HepG2 (cell line): ENCODE data around the gene CACNA2D3. TPM values are rescaled to one million over a fixed set of nuclear protein-coding genes. Genes with fewer than 3 reads are reported as not detected.

Source experiments
- ATAC-seq: fragments of 200-7000 bp; cut with Tn5 transposase; 3 replicates; pipeline ENCODE4 v1.9.1; 2020; ENCODE audit warnings: mild to moderate bottlenecking, moderate library complexity
- BruUV-seq: library from RNA; stranded (reverse); fragments of 400-500 nt; replicated peaks from 2 replicates; lab custom pipeline; 2021; lab: Mats Ljungman, UMichigan
- CTCF ChIA-PET: fragments of 300-600 bp; formaldehyde crosslinking; extraction: SDS; loops from one replicate; lab custom pipeline; 2021; ENCODE audit warnings: low total read pairs, inconsistent platforms, low intra/inter-chr PET ratio; lab: Yijun Ruan, JAX
- POLR2A ChIA-PET: fragments of 350-600 bp; sonication (Branson Sonifier 250); formaldehyde crosslinking; loops from one replicate; lab custom pipeline; 2020; ENCODE audit warnings: antibody characterized with exemption, inconsistent platforms; lab: Yijun Ruan, JAX
- DNase-seq: peaks from one replicate; pipeline ENCODE4 v3.0.0-alpha.2; 2015; ENCODE audit warnings: low spot score
- FAIRE-seq: peaks from 3 replicates; lab custom pipeline; 2011; peaks lifted over from hg19 to GRCh38; lab: Jason Lieb, UNC
- H2AFZ ChIP-seq: one replicate; pipeline ENCODE4 v1.6.1; 2011; ENCODE audit warnings: low read length, inconsistent platforms
- H3K27ac ChIP-seq: fragments of 300-600 bp; 3 replicates; pipeline ENCODE4 v1.8.0; 2011; ENCODE audit warnings: mixed run types, mild to moderate bottlenecking, mixed read lengths, low read length, inconsistent platforms; ENCODE audit not compliant: insufficient read depth; ENCODE audit errors: extremely low read length
- H3K27me3 ChIP-seq, 2 experiments: fragments of 200-600 bp in 1 of 2; 2 replicates in 1 of 2; 3 replicates in 1 of 2; pipeline versions ENCODE4 v1.6.0 to v1.8.0; 2011; ENCODE audit warnings: low read length in 2 of 2, mild to moderate bottlenecking in 2 of 2, moderate library complexity in 2 of 2, inconsistent platforms in 1 of 2; ENCODE audit not compliant: insufficient read depth in 2 of 2, control insufficient read depth in 1 of 2
- H3K36me3 ChIP-seq, 2 experiments: fragments of 200-600 bp in 1 of 2; replicated peaks in 1 of 2; 2 replicates in 1 of 2; 3 replicates in 1 of 2; pipeline versions ENCODE4 v1.5.1 to v1.8.0; 2011; ENCODE audit warnings: low read length in 2 of 2, inconsistent platforms in 1 of 2; ENCODE audit not compliant: insufficient read depth in 2 of 2, control insufficient read depth in 1 of 2
- H3K4me1 ChIP-seq: 2 replicates; pipeline ENCODE4 v1.5.1; 2012; ENCODE audit warnings: low read length, inconsistent platforms; ENCODE audit not compliant: insufficient read depth
- H3K4me2 ChIP-seq: 2 replicates; pipeline ENCODE4 v1.6.0; 2011; ENCODE audit warnings: low read depth, low read length, inconsistent platforms
- H3K4me3 ChIP-seq, 3 experiments: fragments of 200-600 bp in 1 of 3; sonication (generic), shearing (Covaris generic) in 1 of 3; replicated peaks in 1 of 3; 2 replicates each; pipeline ENCODE4 v1.5.1; 2011 to 2016; ENCODE audit warnings: low read length in 3 of 3, inconsistent platforms in 2 of 3, low read depth in 2 of 3, mild to moderate bottlenecking in 2 of 3, control low read depth in 1 of 3, mixed read lengths in 1 of 3; ENCODE audit not compliant: insufficient read depth in 1 of 3
- H3K79me2 ChIP-seq: one replicate; pipeline ENCODE4 v1.6.1; 2011; ENCODE audit warnings: low read length, inconsistent platforms; ENCODE audit not compliant: insufficient read depth
- H3K9ac ChIP-seq: 2 replicates; pipeline ENCODE4 v1.6.0; 2011; ENCODE audit warnings: mild to moderate bottlenecking, low read depth, low read length, inconsistent platforms; ENCODE audit not compliant: insufficient read depth
- H3K9me3 ChIP-seq: 2 replicates; pipeline ENCODE4 v1.5.1; 2012; ENCODE audit warnings: mild to moderate bottlenecking, low read length
- H4K20me1 ChIP-seq: 2 replicates; pipeline ENCODE4 v1.6.0; 2011; ENCODE audit warnings: inconsistent platforms, mild to moderate bottlenecking, low read length, moderate library complexity; ENCODE audit not compliant: insufficient read depth
- FOXC1 ChIP-seq: sonication (generic); formaldehyde crosslinking; IDR thresholded peaks from 2 replicates; pipeline ENCODE4 v1.8.0; 2022; ENCODE audit warnings: mild to moderate bottlenecking, missing genetic modification reagents, borderline replicate concordance
- ISL2 ChIP-seq: sonication (generic); formaldehyde crosslinking; IDR thresholded peaks from 2 replicates; pipeline ENCODE4 v1.5.0; 2020; ENCODE audit warnings: missing genetic modification reagents
- MAFF ChIP-seq: IDR thresholded peaks from 2 replicates; pipeline ENCODE4 v1.6.1; 2011; ENCODE audit warnings: low read depth, low read length, improper control_type of control experiment
- MAFK ChIP-seq, 2 experiments: IDR thresholded peaks in 1 of 2; conservative IDR thresholded peaks in 1 of 2; 2 replicates each; pipeline ENCODE4 v1.6.1; 2011; ENCODE audit warnings: improper control_type of control experiment in 2 of 2, low read length in 2 of 2
- NCOA2 ChIP-seq: sonication (generic); formaldehyde crosslinking; IDR thresholded peaks from 2 replicates; pipeline ENCODE4 v1.8.0; 2022; ENCODE audit warnings: inconsistent platforms
- SMYD3 ChIP-seq: sonication (generic); formaldehyde crosslinking; IDR thresholded peaks from 2 replicates; pipeline ENCODE4 v1.8.1; 2023; ENCODE audit warnings: mild to moderate bottlenecking, missing genetic modification reagents
- TEAD3 ChIP-seq: optimal IDR thresholded peaks from 2 replicates; pipeline ENCODE3; 2016; ENCODE audit warnings: borderline replicate concordance
- YY1 ChIP-seq: IDR thresholded peaks from 2 replicates; pipeline ENCODE4 v1.6.1; 2011; ENCODE audit warnings: low read length, low read depth, moderate library complexity, mild to moderate bottlenecking; ENCODE audit not compliant: insufficient read depth, insufficient replicate concordance
- WGBS: methylation state at CpG from one replicate; pipeline ENCODE4 v1.1.6; 2017; ENCODE audit warnings: low lambda C conversion rate; 5-methylcytosine and 5-hydroxymethylcytosine counted together
- in situ Hi-C: cut with HindIII; loops from 2 replicates; pipeline ENCODE4 v1.10.0; 2017; ENCODE audit warnings: low pct_unique_long_range_greater_than_20kb; ENCODE audit not compliant: extremely low pct_ligation_motif_present
- intact Hi-C: fragments of 100-400 bp; cut with micrococcal nuclease; formaldehyde crosslinking; loops from one replicate; pipeline ENCODE4 v1.10.0; 2022; ENCODE audit not compliant: unreplicated experiment
- polyA plus RNA-seq, 8 experiments: library from polyadenylated mRNA; depleted of rRNA in 3 of 8; stranded (reverse) in 7 of 8; unstranded in 1 of 8; fragments of >200 nt; fragmentation: Illumina TruSeq in 4 of 8; extraction: Trizol in 4 of 8; gene quantifications; 2 replicates each; pipeline versions ENCODE4 v1.2.1 to v1.2.3, GENCODE V29; 2011 to 2016; ENCODE audit warnings: low read depth in 4 of 8, missing spikeins in 1 of 8, mixed read lengths in 1 of 8; ENCODE audit not compliant: insufficient read depth in 1 of 8
- total RNA-seq, 5 experiments: library from RNA; depleted of rRNA; stranded (reverse); fragments of >200 nt; fragmentation: Illumina TruSeq; extraction: Trizol; gene quantifications; 2 replicates each; pipeline ENCODE4 v1.2.3, GENCODE V29; 2016; ENCODE audit warnings: low read depth in 1 of 5
- TF ChIP-seq, protein P1 (sequence below): sonication (generic); formaldehyde crosslinking; conservative IDR thresholded peaks from 2 replicates; pipeline ENCODE4 v1.4.0; 2020; ENCODE audit warnings: missing genetic modification reagents
- TF ChIP-seq, protein P2 (sequence below), 2 experiments: sonication (generic) in 1 of 2; formaldehyde crosslinking in 1 of 2; IDR thresholded peaks; 2 replicates each; pipeline versions ENCODE4 v1.4.0 to v1.6.1; 2018 to 2020; ENCODE audit warnings: missing genetic modification reagents in 2 of 2, borderline replicate concordance in 1 of 2, low read depth in 1 of 2, mild to moderate bottlenecking in 1 of 2, missing biosample characterization in 1 of 2
- TF ChIP-seq, protein P3 (sequence below): sonication (generic); formaldehyde crosslinking; IDR thresholded peaks from 2 replicates; pipeline ENCODE4 v1.5.1; 2020; ENCODE audit warnings: mild to moderate bottlenecking, missing genetic modification reagents, borderline replicate concordance

CACNA2D3 gene
- total and polyA plus RNA-seq, 2 of the 13 experiments (the other 11 are each of a cell fraction or from before 2014, with no cell fraction given), result not detected

DNA sequence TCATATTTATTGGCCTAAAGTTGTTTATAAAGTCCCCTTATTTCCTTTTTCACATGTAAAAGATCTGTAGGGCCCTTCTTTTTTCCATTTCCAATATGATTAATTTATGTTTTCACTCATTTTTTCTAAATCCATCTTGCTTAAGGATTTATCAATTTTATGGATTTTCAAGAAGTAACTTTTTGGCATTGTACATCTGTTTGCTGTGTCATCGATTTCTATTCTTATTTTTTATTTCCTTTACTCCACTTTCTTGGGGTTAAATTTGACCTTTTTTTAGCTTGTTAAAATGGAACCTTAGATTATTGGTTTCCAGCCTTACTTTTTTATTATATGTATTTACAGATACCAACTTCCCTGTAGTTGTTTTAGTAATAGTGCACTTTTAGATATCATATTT lies 597.6 kb downstream of the CACNA2D3 start:
- FAIRE-seq, result no peak

DNA sequence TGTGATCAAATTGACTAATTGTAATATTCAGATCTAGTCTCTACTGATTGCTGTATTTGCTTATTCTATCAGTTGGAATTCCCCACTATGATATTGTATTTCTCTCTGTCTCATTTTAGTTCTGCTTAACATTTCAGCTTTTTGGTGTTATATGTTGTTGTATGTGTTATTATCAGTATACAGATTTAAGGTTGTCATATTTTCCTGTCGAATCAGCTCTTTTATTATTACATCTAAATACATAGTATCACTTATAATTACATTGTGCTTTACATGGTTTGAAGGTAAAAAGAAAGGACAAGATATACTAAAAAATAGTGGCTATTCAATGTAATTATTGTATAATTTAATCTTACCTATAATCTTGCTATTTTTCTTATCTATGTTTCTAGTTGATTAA lies 598.3 kb downstream of the CACNA2D3 start:
- Histone ChIP-seq H3K4me1 (no peaks in the 10 kb centered on the region), H4K20me1 (no peaks in the 10 kb centered on the region), H3K79me2 (no peaks in the 10 kb centered on the region), H3K4me2 (no peak overlapping the region), H2AFZ (no peak overlapping the region), H3K27me3 (no peaks in the 10 kb centered on the region), H3K9me3 (no peaks in the 10 kb centered on the region), H3K36me3 (no peaks in the 10 kb centered on the region), H3K4me3 (no peak overlapping the region), H3K9ac (no peak overlapping the region), H3K27ac (no peak overlapping the region)
- no TSS peak for BruUV-seq
- CTCF ChIA-PET, result no interaction called here
- ATAC-seq, result no peak
- in situ Hi-C loops, result no loop called here
- TF ChIP-seq FOXC1 (CRISPR knock-in tag), result no peak
- peak in 1 of 2 experiments; percentile 52; a peak in 3 of 4 replicates for TF ChIP-seq MAFK (conservative IDR thresholded peaks at IDR 0.05 in 1 of 2, IDR thresholded peaks at IDR 0.05 in 1 of 2; ENCODE audit: low read length in 2 of 2)
- peak; percentile 51; the same call in 1 of the 2 replicates for TF ChIP-seq MAFF
- TF ChIP-seq YY1, result no peak
- TF ChIP-seq, protein P1, sequence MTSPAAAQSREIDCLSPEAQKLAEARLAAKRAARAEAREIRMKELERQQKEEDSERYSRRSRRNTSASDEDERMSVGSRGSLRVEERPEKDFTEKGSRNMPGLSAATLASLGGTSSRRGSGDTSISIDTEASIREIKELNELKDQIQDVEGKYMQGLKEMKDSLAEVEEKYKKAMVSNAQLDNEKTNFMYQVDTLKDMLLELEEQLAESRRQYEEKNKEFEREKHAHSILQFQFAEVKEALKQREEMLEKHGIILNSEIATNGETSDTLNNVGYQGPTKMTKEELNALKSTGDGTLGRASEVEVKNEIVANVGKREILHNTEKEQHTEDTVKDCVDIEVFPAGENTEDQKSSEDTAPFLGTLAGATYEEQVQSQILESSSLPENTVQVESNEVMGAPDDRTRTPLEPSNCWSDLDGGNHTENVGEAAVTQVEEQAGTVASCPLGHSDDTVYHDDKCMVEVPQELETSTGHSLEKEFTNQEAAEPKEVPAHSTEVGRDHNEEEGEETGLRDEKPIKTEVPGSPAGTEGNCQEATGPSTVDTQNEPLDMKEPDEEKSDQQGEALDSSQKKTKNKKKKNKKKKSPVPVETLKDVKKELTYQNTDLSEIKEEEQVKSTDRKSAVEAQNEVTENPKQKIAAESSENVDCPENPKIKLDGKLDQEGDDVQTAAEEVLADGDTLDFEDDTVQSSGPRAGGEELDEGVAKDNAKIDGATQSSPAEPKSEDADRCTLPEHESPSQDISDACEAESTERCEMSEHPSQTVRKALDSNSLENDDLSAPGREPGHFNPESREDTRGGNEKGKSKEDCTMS (CRISPR knock-in tag), result no peak
- TF ChIP-seq, protein P2, sequence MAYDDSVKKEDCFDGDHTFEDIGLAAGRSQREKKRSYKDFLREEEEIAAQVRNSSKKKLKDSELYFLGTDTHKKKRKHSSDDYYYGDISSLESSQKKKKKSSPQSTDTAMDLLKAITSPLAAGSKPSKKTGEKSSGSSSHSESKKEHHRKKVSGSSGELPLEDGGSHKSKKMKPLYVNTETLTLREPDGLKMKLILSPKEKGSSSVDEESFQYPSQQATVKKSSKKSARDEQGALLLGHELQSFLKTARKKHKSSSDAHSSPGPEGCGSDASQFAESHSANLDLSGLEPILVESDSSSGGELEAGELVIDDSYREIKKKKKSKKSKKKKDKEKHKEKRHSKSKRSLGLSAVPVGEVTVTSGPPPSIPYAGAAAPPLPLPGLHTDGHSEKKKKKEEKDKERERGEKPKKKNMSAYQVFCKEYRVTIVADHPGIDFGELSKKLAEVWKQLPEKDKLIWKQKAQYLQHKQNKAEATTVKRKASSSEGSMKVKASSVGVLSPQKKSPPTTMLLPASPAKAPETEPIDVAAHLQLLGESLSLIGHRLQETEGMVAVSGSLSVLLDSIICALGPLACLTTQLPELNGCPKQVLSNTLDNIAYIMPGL (CRISPR knock-in tag; IDR thresholded peaks at IDR 0.05; ENCODE audit: borderline replicate concordance in 1 of 2, low read depth in 1 of 2), result no peak
- POLR2A ChIA-PET, result no interaction called here
- no peak for DNase-seq
- intact Hi-C loops, result no loop called here
- FAIRE-seq, result no peak
- 2% methylated on average over 1 of the region's 1 CpG for WGBS

More for the DNA sequence above, 597.6 kb downstream of the CACNA2D3 start:
- Histone ChIP-seq H3K9ac (no peak overlapping the region), H3K4me3 (no peak overlapping the region), H3K4me1 (no peaks in the 10 kb centered on the region), H3K27ac (no peak overlapping the region), H3K27me3 (no peaks in the 10 kb centered on the region), H3K4me2 (no peak overlapping the region), H3K79me2 (no peaks in the 10 kb centered on the region), H2AFZ (no peak overlapping the region), H4K20me1 (no peaks in the 10 kb centered on the region), H3K9me3 (no peaks in the 10 kb centered on the region), H3K36me3 (no peaks in the 10 kb centered on the region)
- no peak for TF ChIP-seq ISL2
- TF ChIP-seq, protein P3, sequence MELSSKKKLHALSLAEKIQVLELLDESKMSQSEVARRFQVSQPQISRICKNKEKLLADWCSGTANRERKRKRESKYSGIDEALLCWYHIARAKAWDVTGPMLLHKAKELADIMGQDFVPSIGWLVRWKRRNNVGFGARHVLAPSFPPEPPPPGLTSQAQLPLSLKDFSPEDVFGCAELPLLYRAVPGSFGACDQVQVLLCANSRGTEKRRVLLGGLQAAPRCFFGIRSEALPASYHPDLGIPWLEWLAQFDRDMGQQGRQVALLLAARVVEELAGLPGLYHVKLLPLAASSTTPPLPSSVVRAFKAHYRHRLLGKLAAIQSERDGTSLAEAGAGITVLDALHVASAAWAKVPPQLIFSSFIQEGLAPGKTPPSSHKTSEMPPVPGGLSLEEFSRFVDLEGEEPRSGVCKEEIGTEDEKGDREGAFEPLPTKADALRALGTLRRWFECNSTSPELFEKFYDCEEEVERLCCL (CRISPR knock-in tag), result no peak
- TF ChIP-seq MAFK (conservative IDR thresholded peaks at IDR 0.05 in 1 of 2, IDR thresholded peaks at IDR 0.05 in 1 of 2; ENCODE audit: low read length in 2 of 2), result peak in 1 of 2 experiments; percentile 56; a peak in 2 of 4 replicates
- TF ChIP-seq TEAD3 (CRISPR knock-in tag), result no peak
- TF ChIP-seq SMYD3, result no peak
- 0 out of 2 replicates have a peak, but pooled peaks have one; percentile 20 for TF ChIP-seq MAFF
- no peak for TF ChIP-seq NCOA2 (CRISPR knock-in tag)
- ChIA-PET POLR2A (no interaction called here), CTCF (no interaction called here)
- in situ Hi-C loops, result no loop called here
- ATAC-seq (no peak), DNase-seq (no peak)
- WGBS, result 0% methylated on average over 1 of the region's 1 CpG
- BruUV-seq, result no TSS peak
- intact Hi-C loops, result no loop called here
